NCI-H524 (cell line): Measurements from ENCODE around the gene WHAMM.
"Not testable (repeated sequence)": the region's sequence is repeated elsewhere in the genome, so short reads cannot be mapped to it uniquely, and the experiment has no call there.

Source experiments
- DNase-seq, 2 experiments: peaks; one replicate each; lab custom pipeline; 2025; lab: John Stamatoyannopoulos, UW

Gene WHAMM

DNA sequence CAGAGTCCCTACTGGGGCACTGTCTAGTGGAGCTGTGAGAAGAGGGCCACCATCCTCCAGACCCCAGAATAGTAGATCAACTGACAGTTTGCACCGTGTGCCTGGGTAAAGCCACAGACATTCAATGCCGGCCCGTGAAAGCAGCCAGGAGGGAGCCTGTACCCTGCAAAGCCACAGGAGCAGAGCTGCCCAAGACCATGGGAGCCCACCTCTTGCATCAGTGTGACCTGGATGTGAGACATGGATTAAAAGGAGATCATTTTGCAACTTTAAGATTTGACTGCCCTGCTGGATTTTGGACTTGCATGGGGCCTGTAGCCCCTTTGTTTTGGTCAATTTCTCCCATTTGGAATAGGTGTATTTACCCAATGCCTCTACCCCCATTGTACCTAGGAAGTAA lies 56.6 kb downstream of the WHAMM start:
- not testable (repeated sequence) for DNase-seq

DNA sequence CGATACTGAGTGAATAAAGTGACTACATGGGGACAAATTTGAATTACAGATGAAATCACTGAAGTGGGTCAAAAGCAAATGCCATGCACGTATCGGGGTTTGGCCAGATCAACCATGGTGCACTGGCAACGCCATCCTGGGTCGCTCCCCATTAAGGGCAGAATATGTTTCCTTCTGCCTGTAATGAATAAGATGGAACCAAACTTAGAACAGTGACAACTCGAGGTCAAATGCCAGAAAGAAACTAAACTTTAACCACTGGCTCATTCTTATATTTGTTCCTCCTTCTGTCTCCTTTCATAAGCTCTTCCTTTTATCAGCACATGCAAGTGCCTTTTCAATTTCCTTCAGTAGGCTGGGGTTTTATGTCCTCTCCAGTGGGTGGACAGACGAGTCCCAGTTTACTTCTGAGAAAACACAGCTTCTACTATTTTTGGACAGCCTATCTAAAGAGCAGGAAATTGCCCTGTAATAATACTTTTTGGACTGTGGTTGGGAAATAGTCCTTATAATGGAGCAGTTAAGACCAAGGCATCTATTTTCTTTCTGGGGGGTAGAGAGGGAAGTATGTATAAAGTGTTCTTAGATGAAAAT lies 61.4 kb downstream of the WHAMM start:
- no peak for DNase-seq

GRCh38 chr15:82871358-82871757 lies 61.9 kb downstream of the WHAMM start:
- no peak for DNase-seq

DNA sequence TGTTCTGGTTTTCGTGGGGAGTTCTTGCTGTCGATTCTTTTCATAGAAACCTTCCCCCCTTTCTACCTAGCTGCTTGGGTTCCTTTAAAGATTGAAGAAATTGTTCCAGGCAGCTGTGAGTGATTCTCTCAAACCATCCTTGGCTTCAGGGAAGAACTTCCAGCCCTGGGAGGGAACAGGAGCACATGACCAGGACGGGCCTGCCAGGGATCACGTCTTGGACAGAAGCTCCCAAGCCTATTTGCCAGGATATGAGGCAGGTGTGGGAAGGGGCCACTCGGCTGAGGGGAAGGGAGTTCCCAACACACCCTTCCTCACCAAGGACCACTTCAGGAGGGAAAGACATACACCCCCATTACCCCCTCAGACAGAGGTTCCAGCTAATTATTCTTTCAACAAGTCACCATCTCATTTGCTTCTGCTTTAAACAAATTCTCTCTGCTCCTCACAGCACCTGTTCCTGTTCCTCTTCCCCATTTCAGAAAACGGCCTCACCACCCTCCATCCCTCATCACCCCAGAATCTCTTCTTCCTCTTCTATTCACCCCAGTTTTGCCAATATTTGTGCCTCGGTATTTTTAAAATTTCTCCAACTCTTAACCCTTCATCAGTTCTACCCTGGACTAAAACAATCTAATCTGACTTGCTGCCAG lies 62.5 kb downstream of the WHAMM start:
- DNase-seq = no peak

DNA sequence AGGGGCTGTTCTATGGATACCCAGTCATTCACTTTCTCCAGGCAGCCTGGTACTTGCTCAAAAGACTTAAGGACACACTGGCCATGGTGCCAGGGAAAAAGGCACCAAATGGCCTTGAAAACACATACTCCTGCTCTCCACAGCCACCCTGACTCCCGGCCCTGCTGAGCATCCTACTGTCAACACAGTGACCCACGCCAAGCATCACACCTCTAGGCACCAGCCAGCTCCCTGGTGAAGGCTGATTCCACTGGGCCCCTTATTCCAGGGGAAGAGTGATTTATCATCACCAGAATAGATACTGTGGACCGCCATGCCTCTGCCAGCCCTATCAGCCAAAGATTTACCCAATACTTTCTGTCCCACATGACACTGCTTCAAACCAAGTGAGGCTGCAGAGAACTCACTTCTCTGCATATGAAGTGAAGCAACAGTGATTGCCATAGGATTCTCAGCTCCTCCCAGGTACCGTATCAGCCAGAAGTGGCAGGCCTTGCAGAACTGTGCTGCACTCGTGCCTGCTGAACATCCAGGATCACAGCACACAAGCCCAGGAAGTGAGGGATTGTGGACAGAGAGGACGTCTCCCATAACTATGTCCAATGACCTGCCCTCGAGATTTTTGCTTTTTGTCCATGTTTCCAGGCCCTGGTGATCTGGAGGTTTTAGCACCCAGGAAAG lies 63.7 kb downstream of the WHAMM start:
- DNase-seq = no peak

GRCh38 chr15:82874267-82874666 lies 64.8 kb downstream of the WHAMM start:
- DNase-seq = no peak

DNA sequence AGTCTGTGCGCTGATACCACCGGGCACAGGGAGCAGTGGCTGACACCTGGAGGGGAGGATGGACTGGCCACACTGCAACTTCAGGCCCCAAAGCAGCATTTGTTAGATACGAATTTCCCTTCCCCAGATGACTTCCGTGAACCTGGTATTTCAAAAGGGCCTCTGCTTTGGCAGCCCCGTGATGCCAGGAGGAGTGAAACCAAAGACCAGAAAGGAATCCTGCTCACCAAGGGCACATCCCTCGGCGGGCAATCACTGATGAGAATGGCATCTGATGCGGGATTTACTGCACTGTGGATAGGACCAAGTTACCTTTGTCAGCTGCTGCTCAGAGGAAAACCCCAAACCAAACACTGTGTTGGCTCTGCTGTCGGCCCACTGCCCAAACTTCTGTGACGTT lies 65.5 kb downstream of the WHAMM start:
- no peak for DNase-seq

DNA sequence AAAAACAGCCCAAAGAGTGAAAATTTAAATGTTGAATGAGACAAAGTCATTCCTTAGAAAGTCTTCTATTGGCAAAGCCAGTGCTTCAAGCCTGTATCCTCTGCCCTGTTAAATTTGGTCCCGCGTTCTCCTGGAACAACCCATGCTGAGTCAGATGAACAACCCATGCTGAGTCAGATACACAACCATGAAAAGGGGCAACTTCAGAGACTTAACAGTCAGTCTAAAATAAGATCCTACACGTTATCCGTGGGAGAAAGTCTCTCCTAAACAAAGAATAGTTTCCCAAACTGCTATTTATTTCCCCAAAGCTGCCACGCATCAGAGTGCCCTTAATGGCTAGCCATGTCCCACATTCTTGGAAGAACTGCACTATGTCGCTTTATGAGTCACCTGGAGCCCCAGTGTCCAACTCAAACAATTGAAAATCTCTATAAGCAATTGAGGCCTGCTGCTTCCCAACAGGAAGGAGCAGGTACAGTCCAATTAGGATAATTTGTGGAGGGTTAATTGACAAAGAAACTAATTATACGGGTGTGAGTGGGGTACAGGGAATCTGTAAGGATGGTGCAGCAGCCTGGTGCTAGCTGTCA lies 66.1 kb downstream of the WHAMM start:
- DNase-seq = no peak

DNA sequence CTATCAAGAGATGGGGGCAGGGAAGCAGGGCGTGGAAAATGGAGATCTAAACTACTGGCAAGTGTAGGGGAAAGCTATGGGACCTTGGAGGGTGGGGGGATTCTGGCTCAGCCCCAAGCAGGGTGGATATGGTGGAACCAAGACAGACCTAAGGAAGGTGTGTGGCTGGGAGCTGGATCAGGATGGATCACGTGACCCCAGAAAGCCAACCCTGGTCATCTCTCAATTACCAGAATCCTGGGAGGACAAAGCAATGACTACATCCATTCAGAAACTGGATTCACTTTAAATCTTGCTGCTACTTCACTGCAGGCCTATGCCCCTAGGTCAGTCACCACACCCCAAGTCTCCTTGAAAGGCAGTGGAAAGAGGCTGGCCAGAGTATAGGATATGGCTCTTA lies 68.4 kb downstream of the WHAMM start:
- DNase-seq = no peak

DNA sequence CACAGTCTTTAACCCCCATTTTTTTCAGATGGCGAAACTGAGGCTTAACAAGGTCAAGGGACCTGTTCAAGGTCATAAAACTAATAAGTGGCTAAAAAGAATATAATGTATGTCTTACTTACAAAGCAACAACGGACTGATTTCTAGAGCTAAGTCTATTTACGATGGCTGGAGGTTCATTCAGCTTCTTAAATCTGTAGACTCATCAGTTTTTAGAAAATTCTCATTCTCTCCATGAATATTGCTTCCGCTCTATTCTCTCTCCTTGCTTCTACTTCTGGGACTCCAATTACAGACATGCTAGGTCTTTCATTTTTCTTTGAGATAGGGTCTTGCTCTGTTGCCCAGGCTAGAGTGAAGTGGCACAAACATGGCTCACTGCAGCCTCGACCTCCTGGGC lies 68.9 kb downstream of the WHAMM start:
- no peak for DNase-seq

GRCh38 chr15:82880704-82881103 lies 71.3 kb downstream of the WHAMM start:
- no peak for DNase-seq

DNA sequence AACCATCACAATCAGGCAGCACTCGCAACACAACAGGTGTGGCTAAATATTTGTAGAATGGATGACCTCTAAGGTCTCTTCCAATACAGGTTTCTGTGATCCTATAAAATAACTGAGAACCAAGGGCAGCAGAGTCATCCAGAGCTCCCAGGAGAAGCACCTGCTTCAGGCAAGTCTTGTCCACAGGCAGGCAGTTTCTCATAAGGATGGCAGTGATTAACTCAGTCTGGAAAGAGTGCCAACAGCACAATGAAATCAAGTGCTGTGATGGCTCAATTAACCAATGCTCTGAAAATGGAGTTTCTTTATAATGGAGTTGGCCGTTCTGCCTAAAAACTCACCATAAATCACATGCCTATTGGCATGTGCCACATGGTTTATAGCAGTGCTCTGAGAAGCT lies 72.3 kb downstream of the WHAMM start:
- DNase-seq = no peak

GRCh38 chr15:82882273-82882928 lies 73.0 kb downstream of the WHAMM start:
- DNase-seq = no peak
